H1 (cell line): ENCODE measurements around the gene AFF2. TPM values are rescaled to one million over a fixed set of nuclear protein-coding genes. Genes with fewer than 3 reads are reported as not detected.

ENCODE experiments used
- CTCF ChIA-PET: fragments of 300-600 bp; sonication (Branson Sonifier 250); formaldehyde crosslinking; loops from one replicate; lab custom pipeline; 2021; ENCODE audit not compliant: partially characterized antibody; lab: Charles Lee
- POLR2A ChIA-PET: fragments of 300-600 bp; sonication (Branson Sonifier 250); formaldehyde crosslinking; loops from one replicate; lab custom pipeline; 2021; ENCODE audit warnings: inconsistent platforms; ENCODE audit not compliant: partially characterized antibody; lab: Charles Lee
- DNase-seq, 2 experiments: peaks; one replicate each; pipeline versions ENCODE4 v3.0.0 to v3.0.0-alpha.2; 2010 to 2022; ENCODE audit warnings: low spot score in 2 of 2, low read depth in 1 of 2, mixed read lengths in 1 of 2
- FAIRE-seq: peaks from 2 replicates; lab custom pipeline; 2011; peaks lifted over from hg19 to GRCh38; lab: Jason Lieb, UNC
- H2AFZ ChIP-seq: 2 replicates; pipeline ENCODE4 v1.8.1; 2012; ENCODE audit warnings: low read length, inconsistent platforms
- H2AK5ac ChIP-seq: 2 replicates; pipeline ENCODE4 v1.6.1; 2013; ENCODE audit warnings: low read depth, low read length
- H2BK120ac ChIP-seq: replicated peaks from 2 replicates; pipeline ENCODE3; 2013; ENCODE audit warnings: low read depth, low read length, inconsistent platforms
- H2BK12ac ChIP-seq: 2 replicates; pipeline ENCODE4 v1.6.1; 2013; ENCODE audit warnings: low read depth, low read length
- H2BK15ac ChIP-seq: 2 replicates; pipeline ENCODE4 v1.6.1; 2013; ENCODE audit warnings: low read length
- H2BK20ac ChIP-seq: 2 replicates; pipeline ENCODE4 v1.6.1; 2013; ENCODE audit warnings: low read length
- H2BK5ac ChIP-seq: 2 replicates; pipeline ENCODE4 v1.6.1; 2013; ENCODE audit warnings: low read depth, low read length
- H3K14ac ChIP-seq: 2 replicates; pipeline ENCODE4 v1.6.1; 2013; ENCODE audit warnings: inconsistent platforms; ENCODE audit not compliant: insufficient read length
- H3K18ac ChIP-seq: 2 replicates; pipeline ENCODE4 v1.6.1; 2013; ENCODE audit warnings: low read length; ENCODE audit errors: extremely low read depth
- H3K23ac ChIP-seq: 2 replicates; pipeline ENCODE4 v1.6.1; 2013; ENCODE audit warnings: inconsistent platforms; ENCODE audit not compliant: insufficient read length
- H3K23me2 ChIP-seq: 2 replicates; pipeline ENCODE4 v1.6.1; 2013; ENCODE audit warnings: low read depth, low read length
- H3K27ac ChIP-seq: 2 replicates; pipeline ENCODE4 v1.6.1; 2011; ENCODE audit warnings: low read depth, low read length, inconsistent platforms
- H3K27me3 ChIP-seq, 4 experiments: replicated peaks in 1 of 4; 1 replicate in 1 of 4; 2 replicates in 3 of 4; pipeline versions ENCODE4 v1.6.1 to v1.8.1; 2011 to 2013; ENCODE audit warnings: low read length in 3 of 4, mild to moderate bottlenecking in 3 of 4, inconsistent platforms in 2 of 4, mixed read lengths in 2 of 4, moderate library complexity in 1 of 4; ENCODE audit not compliant: control insufficient read depth in 3 of 4, insufficient read depth in 3 of 4; ENCODE audit errors: extremely low read depth in 1 of 4
- H3K36me3 ChIP-seq, 4 experiments: 2 replicates each; pipeline versions ENCODE4 v1.6.1 to v1.8.1; 2011 to 2013; ENCODE audit warnings: mild to moderate bottlenecking in 4 of 4, low read length in 3 of 4, moderate library complexity in 2 of 4, control low read depth in 1 of 4, inconsistent platforms in 1 of 4; ENCODE audit not compliant: insufficient read depth in 4 of 4, control insufficient read depth in 2 of 4
- H3K4ac ChIP-seq: replicated peaks from 2 replicates; pipeline ENCODE3; 2013; ENCODE audit warnings: low read length, low read depth, mixed read lengths, inconsistent platforms; ENCODE audit not compliant: insufficient read length
- H3K4me1 ChIP-seq, 4 experiments: replicated peaks in 1 of 4; 1 replicate in 1 of 4; 2 replicates in 3 of 4; pipeline versions ENCODE4 v1.6.1 to v1.8.1; 2011 to 2013; ENCODE audit warnings: low read length in 3 of 4, inconsistent platforms in 2 of 4, mixed read lengths in 1 of 4; ENCODE audit not compliant: insufficient read depth in 4 of 4, control insufficient read depth in 3 of 4
- H3K4me2 ChIP-seq, 2 experiments: 2 replicates each; pipeline versions ENCODE4 v1.6.1 to v1.8.1; 2011 to 2013; ENCODE audit warnings: low read depth in 2 of 2, low read length in 2 of 2, control low read depth in 1 of 2, inconsistent platforms in 1 of 2, mild to moderate bottlenecking in 1 of 2; ENCODE audit not compliant: insufficient read depth in 1 of 2
- H3K4me3 ChIP-seq, 4 experiments: fragments of 200-600, 300-600 bp in 1 of 4; sonication (generic), shearing (Covaris generic), sonication (Bioruptor Twin) in 1 of 4; 2 replicates each; pipeline versions ENCODE4 v1.5.1 to v1.8.1; 2011 to 2016; ENCODE audit warnings: low read length in 4 of 4, low read depth in 3 of 4, control low read depth in 2 of 4, inconsistent platforms in 2 of 4, mild to moderate bottlenecking in 2 of 4, mixed read lengths in 1 of 4, moderate library complexity in 1 of 4; ENCODE audit not compliant: insufficient read depth in 2 of 4; ENCODE audit errors: extremely low read depth in 1 of 4
- H3K56ac ChIP-seq: replicated peaks from 2 replicates; pipeline ENCODE3; 2013; ENCODE audit warnings: low read depth, mild to moderate bottlenecking, mixed read lengths, low read length, inconsistent platforms; ENCODE audit not compliant: insufficient read length
- H3K79me1 ChIP-seq: 2 replicates; pipeline ENCODE4 v1.6.1; 2013; ENCODE audit warnings: low read depth, low read length, control low read depth
- H3K79me2 ChIP-seq, 2 experiments: 2 replicates each; pipeline versions ENCODE4 v1.6.1 to v1.8.1; 2012 to 2013; ENCODE audit warnings: low read length in 2 of 2, mild to moderate bottlenecking in 2 of 2, inconsistent platforms in 1 of 2; ENCODE audit not compliant: insufficient read depth in 2 of 2, control insufficient read depth in 1 of 2
- H3K9ac ChIP-seq, 4 experiments: replicated peaks in 1 of 4; 1 replicate in 1 of 4; 2 replicates in 3 of 4; pipeline versions ENCODE4 v1.6.1 to v1.8.1; 2011 to 2013; ENCODE audit warnings: low read depth in 3 of 4, low read length in 3 of 4, control low read depth in 2 of 4, mild to moderate bottlenecking in 2 of 4, moderate library complexity in 2 of 4, inconsistent platforms in 1 of 4; ENCODE audit errors: extremely low read depth in 1 of 4
- H3K9me3 ChIP-seq, 2 experiments: 2 replicates each; pipeline versions ENCODE4 v1.6.1 to v1.8.1; 2012 to 2013; ENCODE audit warnings: mild to moderate bottlenecking in 2 of 2, moderate library complexity in 2 of 2, control low read depth in 1 of 2, inconsistent platforms in 1 of 2, low read depth in 1 of 2, low read length in 1 of 2, mixed read lengths in 1 of 2; ENCODE audit not compliant: insufficient read depth in 2 of 2
- H4K20me1 ChIP-seq, 2 experiments: replicated peaks in 1 of 2; 2 replicates each; pipeline versions ENCODE3 to v1.8.1; 2011 to 2013; ENCODE audit warnings: inconsistent platforms in 2 of 2, low read length in 2 of 2, mild to moderate bottlenecking in 1 of 2; ENCODE audit not compliant: insufficient read depth in 2 of 2, control insufficient read depth in 1 of 2
- H4K5ac ChIP-seq: 2 replicates; pipeline ENCODE4 v1.6.1; 2013; ENCODE audit warnings: low read length, low read depth, mixed read lengths, inconsistent platforms; ENCODE audit not compliant: insufficient read length
- H4K8ac ChIP-seq: 2 replicates; pipeline ENCODE4 v1.8.0; 2013; ENCODE audit warnings: mild to moderate bottlenecking, moderate library complexity, low read length, inconsistent platforms; ENCODE audit not compliant: insufficient read depth; ENCODE audit errors: extremely low read depth
- H4K91ac ChIP-seq: replicated peaks from 2 replicates; pipeline ENCODE3; 2013; ENCODE audit warnings: low read length, mixed read lengths, inconsistent platforms; ENCODE audit not compliant: insufficient read length
- ASH2L ChIP-seq: fragments of 200-600, 300-600 bp; sonication (generic); IDR thresholded peaks from one replicate; pipeline ENCODE4 v1.7.1; 2017; ENCODE audit warnings: low read length
- BCL11A ChIP-seq, 2 experiments: IDR thresholded peaks; one replicate each; pipeline ENCODE4 v1.6.1; 2011; ENCODE audit warnings: low read depth in 2 of 2, low read length in 2 of 2, mild to moderate bottlenecking in 2 of 2
- CEBPB ChIP-seq: IDR thresholded peaks from 2 replicates; pipeline ENCODE4 v1.6.1; 2012; ENCODE audit warnings: low read depth, low read length
- CREB1 ChIP-seq: IDR thresholded peaks from 2 replicates; pipeline ENCODE4 v1.6.1; 2012; ENCODE audit warnings: inconsistent platforms
- FOSL1 ChIP-seq: IDR thresholded peaks from 2 replicates; pipeline ENCODE4 v1.6.1; 2011; ENCODE audit warnings: mild to moderate bottlenecking, low read depth, low read length, moderate library complexity; ENCODE audit not compliant: insufficient read depth
- HDAC6 ChIP-seq: IDR thresholded peaks from one replicate; pipeline ENCODE4 v1.7.1; 2012; ENCODE audit warnings: low read depth, mild to moderate bottlenecking, inconsistent platforms, low read length, moderate library complexity
- KDM4A ChIP-seq: IDR thresholded peaks from one replicate; pipeline ENCODE4 v1.7.1; 2012; ENCODE audit warnings: low read depth, mild to moderate bottlenecking, moderate library complexity, low read length, inconsistent platforms; ENCODE audit not compliant: severe bottlenecking
- KDM5A ChIP-seq: fragments of 200-600 bp; IDR thresholded peaks from 2 replicates; pipeline ENCODE4 v1.7.1; 2012; ENCODE audit warnings: mild to moderate bottlenecking, low read length, inconsistent platforms, mixed read lengths
- MAFK ChIP-seq: IDR thresholded peaks from 2 replicates; pipeline ENCODE4 v1.6.1; 2012; ENCODE audit warnings: low read depth, mild to moderate bottlenecking, improper control_type of control experiment, low read length
- RAD21 ChIP-seq, 2 experiments: IDR thresholded peaks in 1 of 2; conservative IDR thresholded peaks in 1 of 2; 2 replicates each; pipeline ENCODE4 v1.6.1; 2011; ENCODE audit warnings: low read depth in 2 of 2, low read length in 2 of 2, improper control_type of control experiment in 1 of 2, inconsistent platforms in 1 of 2, mild to moderate bottlenecking in 1 of 2, moderate library complexity in 1 of 2
- RNF2 ChIP-seq: fragments of 200-900, 300-1000 bp; sonication (generic); IDR thresholded peaks from 2 replicates; pipeline ENCODE4 v1.7.1; 2016; ENCODE audit warnings: borderline replicate concordance, low read depth, mild to moderate bottlenecking, antibody characterized with exemption, low read length; ENCODE audit not compliant: poor library complexity, severe bottlenecking; ENCODE audit errors: missing control alignments
- SIN3A ChIP-seq, 2 experiments: IDR thresholded peaks in 1 of 2; conservative IDR thresholded peaks in 1 of 2; 2 replicates each; pipeline ENCODE4 v1.6.1; 2011 to 2012; ENCODE audit warnings: low read length in 2 of 2, improper control_type of control experiment in 1 of 2, low read depth in 1 of 2, mild to moderate bottlenecking in 1 of 2
- TAF7 ChIP-seq: optimal IDR thresholded peaks from 2 replicates; pipeline ENCODE3; 2011; ENCODE audit warnings: low read depth, mild to moderate bottlenecking, inconsistent platforms, low read length, moderate library complexity, borderline replicate concordance
- ZNF274 ChIP-seq: IDR thresholded peaks from 2 replicates; pipeline ENCODE4 v1.7.0; 2012; ENCODE audit warnings: low read length, borderline replicate concordance; ENCODE audit errors: extremely low read depth
- WGBS, 2 experiments: shearing (Covaris generic) in 1 of 2; methylation state at CpG; one replicate each; pipeline versions ENCODE4 v1.1.6 to v1.1.7; 2013 to 2015; ENCODE audit warnings: low lambda C conversion rate in 2 of 2, mixed read lengths in 2 of 2, inconsistent platforms in 1 of 2, low coverage in 1 of 2, missing lambda C conversion rate in 1 of 2; ENCODE audit not compliant: insufficient replicate concordance in 2 of 2, insufficient coverage in 1 of 2, insufficient read length in 1 of 2; ENCODE audit errors: extremely low coverage in 1 of 2, missing lambda C conversion rate in 1 of 2; 5-methylcytosine and 5-hydroxymethylcytosine counted together
- polyA plus RNA-seq, 7 experiments: library from polyadenylated mRNA; depleted of rRNA in 3 of 7; stranded (reverse) in 5 of 7; unstranded in 2 of 7; fragments of >200 nt in 5 of 7; fragments of 200-250 nt in 2 of 7; gene quantifications; 1 replicate in 5 of 7; 2 replicates in 1 of 7; 4 replicates in 1 of 7; pipeline versions ENCODE4 v1.2.1 to v1.2.3, GENCODE V29; 2011 to 2013; ENCODE audit warnings: missing spikeins in 2 of 7, mixed read lengths in 2 of 7
- total RNA-seq: library from RNA; stranded (reverse); fragmentation: NEBNext Ultra II Directional; extraction: Animal tissue kit (Norgen Biotek cat#: 25700); gene quantifications from 2 replicates; pipeline ENCODE4 v1.2.1, GENCODE V29; 2021

AFF2 gene
- total and polyA plus RNA-seq, 2 of the 8 experiments (the other 6 are each of a cell fraction or from before 2014, with no cell fraction given): 2.0 to 7.3 TPM

DNA sequence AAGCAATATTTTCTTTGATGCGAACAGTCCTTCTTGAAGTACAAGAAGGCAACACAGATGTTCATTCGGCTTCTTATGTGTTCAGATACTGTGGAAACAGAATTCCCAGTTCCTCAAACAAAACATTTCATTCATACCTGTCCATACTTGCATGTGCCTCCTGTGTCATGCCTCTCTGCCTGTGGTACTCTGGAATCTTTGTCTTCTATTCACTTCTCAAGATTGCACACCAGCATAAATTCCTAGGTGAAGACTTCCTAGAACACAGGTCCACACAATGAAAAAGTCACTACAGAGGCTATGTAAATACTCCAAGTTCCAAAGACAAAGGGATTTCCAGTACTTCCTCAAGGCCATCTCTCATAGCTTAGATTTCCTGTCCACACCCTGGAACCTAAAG lies 367.2 kb downstream of the AFF2 start:
- H3K9ac ChIP-seq: no peak overlapping the region
- H2BK12ac ChIP-seq: no peak overlapping the region
- WGBS, 2 experiments: 83% methylated on average over 2 of the region's 2 CpGs; no CpG with 5 or more reads in 1 of the 2 experiments
- H3K23ac ChIP-seq: no peak overlapping the region
- no peaks in the 10 kb centered on the region for H3K36me3 ChIP-seq
- H3K4me1 ChIP-seq: no peaks in the 10 kb centered on the region; a peak in 1 of 7 replicates
- POLR2A ChIA-PET: no interaction called here
- H4K8ac ChIP-seq: no peak overlapping the region
- H3K23me2 ChIP-seq: no peaks in the 10 kb centered on the region
- CTCF ChIA-PET: interaction anchor here (1.3 kb wide), 1 partner anchor 18 kb away, joined by 3 read pairs; no protein-coding TSS in a partner anchor
- H3K9me3 ChIP-seq: no peaks in the 10 kb centered on the region
- no peak overlapping the region for H3K4me3 ChIP-seq
- no peak overlapping the region for H2BK120ac ChIP-seq
- no peak overlapping the region for H3K27ac ChIP-seq
- no peak overlapping the region for H4K91ac ChIP-seq
- H2AFZ ChIP-seq: no peak overlapping the region
- FAIRE-seq (no peak), DNase-seq (no peak)
- H3K4ac ChIP-seq: no peak overlapping the region
- no peak overlapping the region for H4K5ac ChIP-seq
- H3K18ac ChIP-seq: no peak overlapping the region
- H3K79me2 ChIP-seq: no peaks in the 10 kb centered on the region
- H4K20me1 ChIP-seq: no peaks in the 10 kb centered on the region
- no peak overlapping the region for H2AK5ac ChIP-seq
- no peak overlapping the region for H2BK20ac ChIP-seq
- H3K4me2 ChIP-seq: no peak overlapping the region
- no peaks in the 10 kb centered on the region for H3K27me3 ChIP-seq
- no peak overlapping the region for H2BK15ac ChIP-seq
- H3K14ac ChIP-seq: no peak overlapping the region
- H3K79me1 ChIP-seq: no peaks in the 10 kb centered on the region
- H2BK5ac ChIP-seq: no peak overlapping the region
- no peak overlapping the region for H3K56ac ChIP-seq
- TF ChIP-seq SIN3A (conservative IDR thresholded peaks at IDR 0.05 in 1 of 2, IDR thresholded peaks at IDR 0.05 in 1 of 2; ENCODE audit: low read depth in 1 of 2, low read length in 2 of 2): no peak
- no peak for TF ChIP-seq KDM5A
- TF ChIP-seq RAD21 (IDR thresholded peaks at IDR 0.05 in 1 of 2, conservative IDR thresholded peaks at IDR 0.05 in 1 of 2; ENCODE audit: low read depth in 2 of 2, low read length in 2 of 2): no peak
- no peak for TF ChIP-seq TAF7
- TF ChIP-seq FOSL1: no peak
- TF ChIP-seq BCL11A (IDR thresholded peaks at IDR 0.05; ENCODE audit: low read depth in 2 of 2, low read length in 2 of 2): no peak
- TF ChIP-seq CEBPB: no peak
- no peak for TF ChIP-seq CREB1
- TF ChIP-seq ZNF274: no peak
- TF ChIP-seq HDAC6: no peak
- TF ChIP-seq RNF2: no peak
- no peak for TF ChIP-seq ASH2L
- TF ChIP-seq MAFK: no peak
- TF ChIP-seq KDM4A: no peak
